DOHH2 (cell line): Measurements from ENCODE around the gene MRPL53.

Experiments
- H3F3A ChIP-seq: fragments of 200-600 bp; sonication (generic), shearing (Covaris generic); 2 replicates; pipeline ENCODE4 v1.6.0; 2016; ENCODE audit warnings: antibody characterized with exemption, mild to moderate bottlenecking; ENCODE audit not compliant: control insufficient read depth, insufficient read depth
- H3K27ac ChIP-seq: fragments of 200-600 bp; sonication (generic); 2 replicates; pipeline ENCODE4 v1.5.1; 2014; ENCODE audit warnings: low read depth, mild to moderate bottlenecking, low read length, moderate library complexity
- H3K27me3 ChIP-seq: fragments of 200-600 bp; sonication (generic); 2 replicates; pipeline ENCODE4 v1.6.1; 2014; ENCODE audit warnings: mild to moderate bottlenecking, low read length, mixed read lengths; ENCODE audit not compliant: control insufficient read depth
- H3K36me3 ChIP-seq: fragments of 200-600 bp; sonication (generic); 2 replicates; pipeline ENCODE4 v1.6.1; 2014; ENCODE audit warnings: mild to moderate bottlenecking, low read length, moderate library complexity, mixed read lengths; ENCODE audit not compliant: control insufficient read depth
- H3K4me1 ChIP-seq: fragments of 200-600 bp; sonication (generic); 2 replicates; pipeline ENCODE4 v1.6.1; 2014; ENCODE audit warnings: mild to moderate bottlenecking, low read length, mixed read lengths; ENCODE audit not compliant: control insufficient read depth
- H3K4me2 ChIP-seq: fragments of 200-600 bp; sonication (generic); 2 replicates; pipeline ENCODE4 v1.6.0; 2014; ENCODE audit warnings: mild to moderate bottlenecking, low read length, moderate library complexity
- H3K4me3 ChIP-seq: fragments of 200-600 bp; sonication (generic); 2 replicates; pipeline ENCODE4 v1.5.1; 2014; ENCODE audit warnings: mild to moderate bottlenecking, low read length, mixed read lengths
- H3K79me2 ChIP-seq: fragments of 200-600 bp; sonication (generic); 2 replicates; pipeline ENCODE4 v1.6.1; 2014; ENCODE audit warnings: mild to moderate bottlenecking, low read length, mixed read lengths; ENCODE audit not compliant: control insufficient read depth
- H3K9me2 ChIP-seq: fragments of 200-600 bp; sonication (generic); replicated peaks from 2 replicates; pipeline ENCODE4 v1.6.1; 2014; ENCODE audit warnings: mild to moderate bottlenecking, low read length, mixed read lengths; ENCODE audit not compliant: control insufficient read depth
- H3K9me3 ChIP-seq: fragments of 200-600 bp; sonication (generic); 2 replicates; pipeline ENCODE4 v1.6.1; 2014; ENCODE audit warnings: antibody characterized with exemption, low read length, mixed read lengths; ENCODE audit not compliant: control insufficient read depth, insufficient read depth
- H4K20me1 ChIP-seq: fragments of 200-600 bp; sonication (generic); 2 replicates; pipeline ENCODE4 v1.6.0; 2014; ENCODE audit warnings: low read depth, mild to moderate bottlenecking, antibody characterized with exemption, low read length, moderate library complexity; ENCODE audit not compliant: control insufficient read depth, insufficient read depth
- CTCF ChIP-seq: fragments of 200-600 bp; sonication (generic); IDR thresholded peaks from one replicate; pipeline ENCODE4 v1.5.1; 2014; ENCODE audit warnings: antibody characterized with exemption, mild to moderate bottlenecking, low read depth, low read length; ENCODE audit not compliant: poor library complexity, severe bottlenecking
- EZH2phosphoT487 ChIP-seq: fragments of 200-600 bp; sonication (generic); IDR thresholded peaks from 2 replicates; pipeline ENCODE4 v1.6.1; 2017; ENCODE audit warnings: borderline replicate concordance, mild to moderate bottlenecking, antibody characterized with exemption, low read length, moderate library complexity, mixed read lengths

MRPL53 gene

GRCh38 chr2:74512744-74513604 lies 40.5 kb upstream of the MRPL53 start:
- no peak overlapping the region for H3K4me3 ChIP-seq
- TF ChIP-seq CTCF (no peak), EZH2phosphoT487 (no peak)

DNA sequence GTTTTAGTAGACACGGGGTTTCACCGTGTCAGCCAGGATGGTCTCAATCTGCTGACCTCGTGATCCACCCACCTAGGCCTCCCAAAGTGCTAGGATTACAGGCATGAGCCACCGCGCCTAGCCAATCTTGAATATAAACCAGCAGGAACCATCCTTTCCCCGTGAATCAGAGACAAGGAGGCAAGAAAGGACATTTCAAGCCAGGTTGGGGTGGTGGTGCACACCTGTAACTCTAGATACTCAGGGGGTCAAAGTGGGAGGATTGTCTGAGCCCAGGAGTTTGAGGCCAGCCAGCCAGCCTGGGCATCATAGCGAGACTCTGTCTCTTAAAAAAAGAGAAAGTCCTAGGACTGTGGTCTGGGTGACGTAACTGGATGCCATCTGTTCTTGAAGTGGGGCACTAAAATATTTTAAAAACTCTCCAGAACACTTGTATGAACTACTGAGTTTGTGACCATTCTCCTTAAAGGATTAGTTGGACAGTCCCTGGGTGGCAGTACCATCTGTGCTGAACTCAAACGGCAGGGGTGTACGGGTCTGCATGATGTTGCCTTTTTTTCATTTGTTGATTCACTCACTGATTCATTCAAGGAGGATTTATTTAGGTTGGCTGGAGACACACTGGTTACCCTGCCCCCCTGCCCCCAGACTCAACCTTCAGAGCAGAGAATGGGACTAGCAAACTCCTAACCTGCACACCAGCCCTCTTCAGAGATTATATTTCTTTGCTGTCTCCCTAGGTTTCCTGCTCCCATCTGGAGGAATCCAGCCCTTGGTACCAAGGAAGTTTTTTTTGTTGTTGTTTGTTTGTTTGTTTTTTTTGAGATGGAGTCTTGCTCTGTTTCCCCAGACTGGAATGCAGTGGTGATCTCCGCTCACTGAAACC lies 38.9 kb upstream of the MRPL53 start:
- H3K27me3 ChIP-seq, result peaks cover 42% of the 10 kb centered on the region
- no peak overlapping the region for H3K4me2 ChIP-seq
- TF ChIP-seq CTCF (no peak), EZH2phosphoT487 (no peak)

More at GRCh38 chr2:74512744-74513604, 40.5 kb upstream of the MRPL53 start:
- H3K4me1 ChIP-seq, result peaks cover 22% of the 10 kb centered on the region
- H3K27me3 ChIP-seq, result peaks cover 46% of the 10 kb centered on the region
- H3K79me2 ChIP-seq, result no peaks in the 10 kb centered on the region
- H3K27ac ChIP-seq, result no peak overlapping the region
- no peaks in the 10 kb centered on the region for H4K20me1 ChIP-seq
- no peaks in the 10 kb centered on the region for H3K36me3 ChIP-seq
- H3K9me3 ChIP-seq, result no peaks in the 10 kb centered on the region
- H3F3A ChIP-seq, result 0 out of 2 replicates have a peak, but pooled peaks cover 3% of the 10 kb centered on the region
- H3K4me2 ChIP-seq, result no peak overlapping the region
- H3K9me2 ChIP-seq, result no peaks in the 10 kb centered on the region

GRCh38 chr2:74510272-74510671 lies 37.8 kb upstream of the MRPL53 start:
- Histone ChIP-seq H3K27me3 (peaks cover 36% of the 10 kb centered on the region), H3K36me3 (peaks cover 11% of the 10 kb centered on the region), H3K4me1 (peaks cover 39% of the 10 kb centered on the region), H3F3A (0 out of 2 replicates have a peak, but pooled peaks cover 3% of the 10 kb centered on the region), H3K27ac (no peak overlapping the region), H3K9me3 (no peaks in the 10 kb centered on the region), H4K20me1 (no peaks in the 10 kb centered on the region), H3K4me3 (no peak overlapping the region), H3K79me2 (peaks cover 13% of the 10 kb centered on the region), H3K9me2 (no peaks in the 10 kb centered on the region), H3K4me2 (no peak overlapping the region)
- TF ChIP-seq EZH2phosphoT487 (no peak), CTCF (no peak)

More for the DNA sequence above, 38.9 kb upstream of the MRPL53 start:
- Histone ChIP-seq H3K79me2 (peaks cover 7% of the 10 kb centered on the region), H3K27ac (no peak overlapping the region), H3K4me3 (no peak overlapping the region), H3K9me3 (no peaks in the 10 kb centered on the region), H3K36me3 (peaks cover 3% of the 10 kb centered on the region), H4K20me1 (no peaks in the 10 kb centered on the region), H3F3A (0 out of 2 replicates have a peak, but pooled peaks cover 3% of the 10 kb centered on the region), H3K4me1 (peaks cover 30% of the 10 kb centered on the region), H3K9me2 (no peaks in the 10 kb centered on the region)
